MM.1S (cell line): ENCODE measurements around the gene SREBF2.

Experiments used
- DNase-seq: peaks from one replicate; pipeline ENCODE4 v3.0.0-alpha.2; 2015
- H2AFZ ChIP-seq: fragments of 300-600 bp; sonication (generic); 2 replicates; pipeline ENCODE4 v1.6.0; 2016; ENCODE audit warnings: antibody characterized with exemption, low read length
- H3F3A ChIP-seq: fragments of 300-600 bp; sonication (generic); 2 replicates; pipeline ENCODE4 v1.6.1; 2016; ENCODE audit warnings: mild to moderate bottlenecking, antibody characterized with exemption, low read length, moderate library complexity, mixed read lengths; ENCODE audit not compliant: insufficient read depth
- H3K27ac ChIP-seq: fragments of 300-600 bp; sonication (generic); 2 replicates; pipeline ENCODE4 v1.5.1; 2016; ENCODE audit warnings: mild to moderate bottlenecking, low read length
- H3K27me3 ChIP-seq: fragments of 300-600 bp; sonication (generic); replicated peaks from 2 replicates; pipeline ENCODE4 v1.6.0; 2016; ENCODE audit warnings: low read length; ENCODE audit not compliant: insufficient read depth
- H3K36me3 ChIP-seq: fragments of 300-600 bp; sonication (generic); replicated peaks from 2 replicates; pipeline ENCODE4 v1.6.1; 2016; ENCODE audit warnings: mild to moderate bottlenecking, low read length, mixed read lengths; ENCODE audit not compliant: insufficient read depth
- H3K4me1 ChIP-seq: fragments of 300-600 bp; sonication (generic); 2 replicates; pipeline ENCODE4 v1.6.1; 2016; ENCODE audit warnings: low read length, mixed read lengths
- H3K4me2 ChIP-seq: fragments of 300-600 bp; sonication (generic); 2 replicates; pipeline ENCODE4 v1.6.0; 2016; ENCODE audit warnings: low read depth, low read length
- H3K4me3 ChIP-seq: fragments of 300-600 bp; sonication (generic); 2 replicates; pipeline ENCODE4 v1.5.1; 2016; ENCODE audit warnings: low read length, mixed read lengths
- H3K79me2 ChIP-seq: fragments of 300-600 bp; sonication (generic); 2 replicates; pipeline ENCODE4 v1.6.1; 2016; ENCODE audit warnings: mixed run types, low read length, mixed read lengths
- H3K9ac ChIP-seq: fragments of 300-600 bp; sonication (generic); 2 replicates; pipeline ENCODE4 v1.6.1; 2016; ENCODE audit warnings: low read length, mixed read lengths
- H3K9me2 ChIP-seq: fragments of 300-600 bp; sonication (generic); replicated peaks from 2 replicates; pipeline ENCODE4 v1.6.1; 2016; ENCODE audit warnings: mild to moderate bottlenecking, low read length, mixed read lengths; ENCODE audit not compliant: insufficient read depth
- H3K9me3 ChIP-seq: fragments of 300-600 bp; sonication (generic); replicated peaks from 2 replicates; pipeline ENCODE4 v1.6.1; 2016; ENCODE audit warnings: mild to moderate bottlenecking, low read length, mixed read lengths; ENCODE audit not compliant: insufficient read depth
- H4K20me1 ChIP-seq: fragments of 300-600 bp; sonication (generic); 2 replicates; pipeline ENCODE4 v1.6.1; 2016; ENCODE audit warnings: mild to moderate bottlenecking, low read length, moderate library complexity, mixed read lengths; ENCODE audit not compliant: insufficient read depth
- EZH2 ChIP-seq: fragments of 300-600 bp; sonication (generic); optimal IDR thresholded peaks from 2 replicates; pipeline ENCODE3; 2017; ENCODE audit warnings: low read depth, mild to moderate bottlenecking, antibody characterized with exemption, low read length, mixed read lengths
- EZH2phosphoT487 ChIP-seq: fragments of 300-600 bp; sonication (generic); IDR thresholded peaks from 2 replicates; pipeline ENCODE4 v1.6.1; 2018; ENCODE audit warnings: antibody characterized with exemption, low read length
- TF ChIP-seq, protein P1 (sequence below): fragments of 300-600 bp; sonication (generic); IDR thresholded peaks from 2 replicates; pipeline ENCODE4 v1.5.1; 2016; ENCODE audit warnings: antibody characterized with exemption, low read length, mixed read lengths

The SREBF2 gene

DNA sequence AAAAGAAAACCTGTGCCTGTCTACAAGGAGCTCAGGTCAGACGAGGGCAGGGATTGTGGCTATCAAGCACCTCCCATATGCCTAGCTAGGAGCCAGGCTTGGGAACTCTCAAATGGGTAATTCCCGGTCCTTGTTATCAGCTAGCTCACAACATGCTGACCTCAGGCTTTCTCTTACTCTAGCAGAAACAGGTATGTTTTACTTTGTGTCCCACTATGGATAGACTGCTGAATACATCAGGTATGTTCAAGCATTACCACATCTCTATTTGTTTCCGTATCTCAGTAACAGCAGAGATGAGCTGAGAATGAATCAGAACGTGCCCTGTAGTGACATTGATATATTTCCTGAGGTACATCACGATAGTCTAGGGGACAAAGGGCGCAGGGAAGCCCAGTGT, 52.6 kb downstream of the SREBF2 start:
- H3K4me3 ChIP-seq, result no peak overlapping the region
- H3K9me3 ChIP-seq, result no peaks in the 10 kb centered on the region
- H2AFZ ChIP-seq, result no peak overlapping the region
- no peak for TF ChIP-seq EZH2
- TF ChIP-seq, protein P1, sequence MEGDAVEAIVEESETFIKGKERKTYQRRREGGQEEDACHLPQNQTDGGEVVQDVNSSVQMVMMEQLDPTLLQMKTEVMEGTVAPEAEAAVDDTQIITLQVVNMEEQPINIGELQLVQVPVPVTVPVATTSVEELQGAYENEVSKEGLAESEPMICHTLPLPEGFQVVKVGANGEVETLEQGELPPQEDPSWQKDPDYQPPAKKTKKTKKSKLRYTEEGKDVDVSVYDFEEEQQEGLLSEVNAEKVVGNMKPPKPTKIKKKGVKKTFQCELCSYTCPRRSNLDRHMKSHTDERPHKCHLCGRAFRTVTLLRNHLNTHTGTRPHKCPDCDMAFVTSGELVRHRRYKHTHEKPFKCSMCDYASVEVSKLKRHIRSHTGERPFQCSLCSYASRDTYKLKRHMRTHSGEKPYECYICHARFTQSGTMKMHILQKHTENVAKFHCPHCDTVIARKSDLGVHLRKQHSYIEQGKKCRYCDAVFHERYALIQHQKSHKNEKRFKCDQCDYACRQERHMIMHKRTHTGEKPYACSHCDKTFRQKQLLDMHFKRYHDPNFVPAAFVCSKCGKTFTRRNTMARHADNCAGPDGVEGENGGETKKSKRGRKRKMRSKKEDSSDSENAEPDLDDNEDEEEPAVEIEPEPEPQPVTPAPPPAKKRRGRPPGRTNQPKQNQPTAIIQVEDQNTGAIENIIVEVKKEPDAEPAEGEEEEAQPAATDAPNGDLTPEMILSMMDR, result no peak
- TF ChIP-seq EZH2phosphoT487, result no peak
- H3K36me3 ChIP-seq, result peaks cover 24% of the 10 kb centered on the region
- H4K20me1 ChIP-seq, result no peaks in the 10 kb centered on the region
- no peak for DNase-seq
- H3K79me2 ChIP-seq, result 0 out of 2 replicates have a peak, but pooled peaks cover 8% of the 10 kb centered on the region
- H3K4me2 ChIP-seq, result no peak overlapping the region
- no peaks in the 10 kb centered on the region for H3F3A ChIP-seq
- no peaks in the 10 kb centered on the region for H3K27me3 ChIP-seq
- no peaks in the 10 kb centered on the region for H3K9me2 ChIP-seq
- no peaks in the 10 kb centered on the region for H3K4me1 ChIP-seq
- H3K9ac ChIP-seq, result no peak overlapping the region
- no peak overlapping the region for H3K27ac ChIP-seq

DNA sequence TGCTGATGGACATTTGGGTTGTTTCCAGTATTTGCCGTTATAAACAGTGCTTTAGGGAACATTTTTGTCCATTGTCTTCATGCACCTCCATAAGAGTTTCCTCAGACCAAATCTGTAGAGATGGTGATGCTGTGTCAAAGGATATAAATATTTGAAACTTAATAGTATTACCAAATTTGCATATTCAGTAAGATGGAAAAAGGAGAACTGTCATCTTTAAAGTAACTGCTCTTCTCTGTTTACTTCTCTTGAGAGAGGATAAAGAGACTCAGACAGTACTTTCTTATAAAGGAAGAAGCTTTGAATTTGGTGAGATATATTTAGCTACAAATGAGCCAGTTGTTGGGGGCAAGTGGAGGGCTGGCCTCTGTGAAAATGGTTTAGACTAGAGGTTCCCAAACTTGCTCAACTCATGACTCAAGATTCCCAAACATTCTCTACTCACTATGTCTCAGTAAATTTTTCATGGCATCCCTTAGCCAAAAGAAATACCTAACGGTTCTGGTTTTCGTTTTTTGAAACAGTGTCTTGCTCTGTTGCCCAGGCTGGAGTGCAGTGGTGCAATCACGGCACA, 55.8 kb downstream of the SREBF2 start:
- DNase-seq, result no peak
- H3K36me3 ChIP-seq, result peaks cover 20% of the 10 kb centered on the region

GRCh38 chr22:41891407-41891806, 58.5 kb downstream of the SREBF2 start:
- Histone ChIP-seq H2AFZ (no peak overlapping the region), H3K27ac (no peak overlapping the region), H3K27me3 (no peaks in the 10 kb centered on the region), H3K4me3 (no peak overlapping the region), H3K36me3 (peaks cover 5% of the 10 kb centered on the region; the same call in 1 of the 2 replicates), H3K4me2 (no peak overlapping the region), H3K79me2 (peaks cover 7% of the 10 kb centered on the region; the same call in 1 of the 2 replicates), H4K20me1 (no peaks in the 10 kb centered on the region), H3K9me2 (no peaks in the 10 kb centered on the region), H3K9me3 (no peaks in the 10 kb centered on the region), H3K9ac (no peak overlapping the region), H3F3A (no peaks in the 10 kb centered on the region; the same call in 1 of the 2 replicates), H3K4me1 (no peaks in the 10 kb centered on the region)
- DNase-seq, result no peak
- TF ChIP-seq EZH2 (no peak), EZH2phosphoT487 (no peak)

More for the DNA sequence above, 55.8 kb downstream of the SREBF2 start:
- Histone ChIP-seq H3K9ac (no peak overlapping the region), H3K79me2 (peaks cover 4% of the 10 kb centered on the region; the same call in 1 of the 2 replicates), H3K4me3 (no peak overlapping the region), H3K27ac (no peak overlapping the region), H3K9me2 (no peaks in the 10 kb centered on the region), H3K4me1 (no peaks in the 10 kb centered on the region), H2AFZ (no peak overlapping the region), H3F3A (no peaks in the 10 kb centered on the region; the same call in 1 of the 2 replicates), H3K4me2 (no peak overlapping the region), H3K9me3 (no peaks in the 10 kb centered on the region), H4K20me1 (no peaks in the 10 kb centered on the region), H3K27me3 (no peaks in the 10 kb centered on the region)
- TF ChIP-seq EZH2, result no peak
- TF ChIP-seq, protein P1, result no peak
- TF ChIP-seq EZH2phosphoT487, result no peak

GRCh38 chr22:41892721-41893120, 59.8 kb downstream of the SREBF2 start:
- no peak for DNase-seq
- peaks cover 7% of the 10 kb centered on the region; the same call in 1 of the 2 replicates for H3K79me2 ChIP-seq
- no peak overlapping the region for H3K4me2 ChIP-seq
- no peaks in the 10 kb centered on the region; the same call in 1 of the 2 replicates for H3F3A ChIP-seq
- peaks cover 15% of the 10 kb centered on the region for H3K36me3 ChIP-seq
- H3K27me3 ChIP-seq, result no peaks in the 10 kb centered on the region
- no peak overlapping the region for H3K27ac ChIP-seq
- H3K4me3 ChIP-seq, result no peak overlapping the region
- H4K20me1 ChIP-seq, result no peaks in the 10 kb centered on the region
- no peak overlapping the region for H3K9ac ChIP-seq
- no peaks in the 10 kb centered on the region for H3K4me1 ChIP-seq
- H3K9me3 ChIP-seq, result no peaks in the 10 kb centered on the region
- no peaks in the 10 kb centered on the region for H3K9me2 ChIP-seq
- H2AFZ ChIP-seq, result no peak overlapping the region
- TF ChIP-seq, protein P1, result no peak
- no peak for TF ChIP-seq EZH2phosphoT487
- TF ChIP-seq EZH2, result no peak
